ENCODE measurements around the gene GLCCI1. TPM values are rescaled to one million over a fixed set of nuclear protein-coding genes. Genes with fewer than 3 reads are reported as not detected.

Gene GLCCI1
- total and polyA plus RNA-seq, 2 of the 8 experiments (the other 6 are each of a cell fraction or from before 2014, with no cell fraction given), result 12.4 to 27.7 TPM

- H4K91ac ChIP-seq (replicated peaks; ENCODE audit: insufficient read length, low read length), result no peak overlapping the region
- H3K27ac ChIP-seq (ENCODE audit: low read depth, low read length), result no peak overlapping the region
- DNase-seq (ENCODE audit: low read depth in 1 of 2, low spot score in 2 of 2), result no peak
- ChIA-PET CTCF (ENCODE audit: partially characterized antibody) (interaction anchor here (0.6 to 1.9 kb wide), 5 partner anchors 12 to 556 kb away, joined by 3 to 4 read pairs (median 3); no protein-coding TSS in a partner anchor), POLR2A (ENCODE audit: partially characterized antibody) (interaction anchor here (1.6 kb wide), 1 partner anchor 8 kb away, joined by 3 read pairs; no protein-coding TSS in a partner anchor)
- FAIRE-seq, result no peak
- no peak overlapping the region for H2AK5ac ChIP-seq (ENCODE audit: low read depth, low read length)
- H3K79me2 ChIP-seq (ENCODE audit: control insufficient read depth in 1 of 2, insufficient read depth in 2 of 2, low read length in 2 of 2), result no peaks in the 10 kb centered on the region
- no peak overlapping the region for H3K4me2 ChIP-seq (ENCODE audit: insufficient read depth in 1 of 2, low read depth in 2 of 2, low read length in 2 of 2)
- H4K5ac ChIP-seq (ENCODE audit: insufficient read length, low read depth, low read length), result no peak overlapping the region
- H3K79me1 ChIP-seq (ENCODE audit: low read depth, low read length), result no peaks in the 10 kb centered on the region
- H3K23me2 ChIP-seq (ENCODE audit: low read depth, low read length), result no peaks in the 10 kb centered on the region
- no peaks in the 10 kb centered on the region for H3K27me3 ChIP-seq (replicated peaks in 1 of 4; ENCODE audit: control insufficient read depth in 3 of 4, extremely low read depth in 1 of 4, insufficient read depth in 3 of 4, low read length in 3 of 4)
- H2BK12ac ChIP-seq (ENCODE audit: low read depth, low read length), result no peak overlapping the region
- H3K36me3 ChIP-seq (ENCODE audit: control insufficient read depth in 2 of 4, insufficient read depth in 4 of 4, low read length in 3 of 4), result no peaks in the 10 kb centered on the region
- H2BK5ac ChIP-seq (ENCODE audit: low read depth, low read length), result no peak overlapping the region
- WGBS, 2 experiments (ENCODE audit: extremely low coverage in 1 of 2, insufficient coverage in 1 of 2, insufficient read length in 1 of 2, insufficient replicate concordance in 2 of 2, low coverage in 1 of 2, low lambda C conversion rate in 2 of 2, missing lambda C conversion rate in 1 of 2), result 84% methylated on average over 3 of the region's 3 CpGs; no CpG with 5 or more reads in 1 of the 2 experiments
- no peak overlapping the region for H3K23ac ChIP-seq (ENCODE audit: insufficient read length)
- no peak overlapping the region for H3K56ac ChIP-seq (replicated peaks; ENCODE audit: insufficient read length, low read depth, low read length)
- H2BK15ac ChIP-seq (ENCODE audit: low read length), result no peak overlapping the region
- H3K14ac ChIP-seq (ENCODE audit: insufficient read length), result no peak overlapping the region
- H3K9ac ChIP-seq (replicated peaks in 1 of 4; ENCODE audit: extremely low read depth in 1 of 4, low read depth in 3 of 4, low read length in 3 of 4), result no peak overlapping the region
- no peaks in the 10 kb centered on the region for H3K9me3 ChIP-seq (ENCODE audit: insufficient read depth in 2 of 2, low read depth in 1 of 2, low read length in 1 of 2)
- H2BK20ac ChIP-seq (ENCODE audit: low read length), result no peak overlapping the region
- H2AFZ ChIP-seq (ENCODE audit: low read length), result no peak overlapping the region
- H2BK120ac ChIP-seq (replicated peaks; ENCODE audit: low read depth, low read length), result no peak overlapping the region
- no peak for TF ChIP-seq TBP (IDR thresholded peaks at IDR 0.05; ENCODE audit: low read depth, low read length)
- TF ChIP-seq HDAC2 (IDR thresholded peaks at IDR 0.05; ENCODE audit: borderline replicate concordance in 1 of 2, low read depth in 2 of 2, low read length in 2 of 2), result no peak
- no peak for TF ChIP-seq PHF8 (conservative IDR thresholded peaks at IDR 0.05; ENCODE audit: low read depth, low read length)
- no peak for TF ChIP-seq POLR2A (IDR thresholded peaks at IDR 0.05; ENCODE audit: control extremely low read depth in 1 of 2, low read depth in 2 of 2, low read length in 2 of 2)
- no peak for TF ChIP-seq NRF1 (IDR thresholded peaks at IDR 0.05; ENCODE audit: low read depth, low read length)
- no peak for TF ChIP-seq POU5F1 (IDR thresholded peaks at IDR 0.05; ENCODE audit: low read depth, low read length)
- TF ChIP-seq BCL11A (IDR thresholded peaks at IDR 0.05; ENCODE audit: low read depth in 2 of 2, low read length in 2 of 2), result no peak
- no peak for TF ChIP-seq RFX5 (IDR thresholded peaks at IDR 0.05; ENCODE audit: borderline replicate concordance, low read depth, low read length)
- TF ChIP-seq JUND (IDR thresholded peaks at IDR 0.05; ENCODE audit: low read length), result no peak
- H4K8ac ChIP-seq (ENCODE audit: extremely low read depth, insufficient read depth, low read length), result no peak overlapping the region
- H3K18ac ChIP-seq (ENCODE audit: extremely low read depth, low read length), result no peak overlapping the region
- no peak overlapping the region for H3K4me3 ChIP-seq (ENCODE audit: extremely low read depth in 1 of 4, insufficient read depth in 2 of 4, low read depth in 3 of 4, low read length in 4 of 4)
- H3K4ac ChIP-seq (replicated peaks; ENCODE audit: insufficient read length, low read depth, low read length), result no peak overlapping the region
- no peaks in the 10 kb centered on the region for H4K20me1 ChIP-seq (replicated peaks in 1 of 2; ENCODE audit: control insufficient read depth in 1 of 2, insufficient read depth in 2 of 2, low read length in 2 of 2)
- no peaks in the 10 kb centered on the region for H3K4me1 ChIP-seq (replicated peaks in 1 of 4; ENCODE audit: control insufficient read depth in 3 of 4, insufficient read depth in 4 of 4, low read length in 3 of 4)
Measured at GRCh38 chr7:7962851-7963250, 5.7 kb upstream of the GLCCI1 start.
